Tibial nerve (tissue), 4 donors: ENCODE results near the gene EXD3. TPM values are rescaled to one million over a fixed set of nuclear protein-coding genes. Genes with fewer than 3 reads are reported as not detected.

Source experiments
- DNase-seq, 2 donors: peaks; one replicate each; pipeline ENCODE4 v3.0.0-alpha.2; 2019; ENCODE audit warnings: low spot score in 2 of 2
- H3K27ac ChIP-seq, 4 donors: fragments of 200-600 bp; sonication (generic) in 3 of 4; one replicate each; pipeline ENCODE4 v1.5.1; 2017 to 2019; ENCODE audit warnings: mild to moderate bottlenecking in 1 of 4
- H3K27me3 ChIP-seq, 2 donors: fragments of 200-600 bp; sonication (generic) in 1 of 2; one replicate each; pipeline versions ENCODE4 v1.5.1 to v1.6.0; 2017 to 2019
- H3K36me3 ChIP-seq, 3 donors: fragments of 200-600 bp; sonication (generic); one replicate each; pipeline ENCODE4 v1.5.1; 2018 to 2019
- H3K4me1 ChIP-seq, 4 donors: fragments of 200-600 bp; sonication (generic) in 3 of 4; one replicate each; pipeline ENCODE4 v1.5.1; 2017 to 2019
- H3K4me3 ChIP-seq, 4 donors: fragments of 200-600 bp; sonication (generic) in 3 of 4; one replicate each; pipeline ENCODE4 v1.5.1; 2017 to 2019; ENCODE audit warnings: mild to moderate bottlenecking in 1 of 4, moderate library complexity in 1 of 4
- H3K9me3 ChIP-seq, 4 donors: fragments of 200-600 bp; sonication (generic) in 3 of 4; one replicate each; pipeline ENCODE4 v1.5.1; 2017 to 2019
- EP300 ChIP-seq, 2 donors: sonication (generic); formaldehyde crosslinking; IDR thresholded peaks; one replicate each; pipeline ENCODE4 v1.6.1; 2017; ENCODE audit warnings: antibody characterized with exemption in 2 of 2, mild to moderate bottlenecking in 1 of 2
- POLR2A ChIP-seq, 2 donors: fragments of 450-650 bp; IDR thresholded peaks; one replicate each; pipeline ENCODE4 v1.6.1; 2017; ENCODE audit warnings: antibody characterized with exemption in 2 of 2, mild to moderate bottlenecking in 2 of 2, moderate library complexity in 2 of 2
- WGBS, 2 donors: methylation state at CpG; one replicate each; pipeline ENCODE4 v1.1.5; 2018; 5-methylcytosine and 5-hydroxymethylcytosine counted together
- total RNA-seq, 4 donors: library from RNA; depleted of rRNA; stranded (reverse); fragments of >200 nt; gene quantifications; one replicate each; pipeline ENCODE4 v1.1.0, GENCODE V29; 2016
- TF ChIP-seq, protein P1 (sequence below), 5 experiments: fragments of 200-600 bp in 3 of 5; fragments of 450-650 bp in 2 of 5; sonication (generic) in 3 of 5; IDR thresholded peaks; one replicate each; pipeline ENCODE4 v1.5.1; 2016 to 2019; ENCODE audit warnings: antibody characterized with exemption in 5 of 5, mild to moderate bottlenecking in 3 of 5, moderate library complexity in 2 of 5

EXD3 gene
- total RNA-seq, 4 donors from 2014 or later: 27.6 to 99.9 (median 55.2) TPM

DNA sequence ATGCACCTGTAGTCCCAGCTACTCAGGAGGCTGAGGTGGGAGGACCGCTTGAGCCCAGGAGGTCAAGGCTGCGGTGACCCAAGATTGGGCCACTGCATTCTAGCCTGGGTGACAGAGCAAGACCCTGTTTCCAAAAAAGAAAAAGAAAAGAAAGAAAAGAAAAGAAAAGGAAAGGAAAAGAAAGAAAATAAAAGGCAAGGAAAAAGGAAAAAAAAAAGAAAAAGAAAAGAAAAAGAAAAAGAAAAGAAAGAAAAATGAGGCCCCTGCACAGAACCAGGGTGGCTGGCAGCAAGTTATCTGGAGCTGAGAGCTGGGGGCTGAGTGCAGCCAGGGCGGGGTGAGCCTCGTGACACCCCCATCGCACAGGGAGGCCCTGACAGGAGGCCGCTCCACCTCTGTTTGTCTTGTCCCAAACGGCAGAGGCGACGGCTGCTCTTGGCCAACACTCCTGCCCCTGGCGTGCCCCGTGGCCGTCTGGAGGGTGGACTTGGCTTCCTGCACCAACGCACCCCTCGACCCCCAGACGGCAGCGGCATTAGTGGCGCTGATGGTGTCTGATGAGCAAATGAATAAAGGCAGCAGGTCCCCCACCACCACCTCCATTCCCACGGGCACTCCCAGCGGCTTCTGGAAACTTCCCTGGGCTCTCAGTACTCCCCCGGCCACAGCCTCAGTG is 16.7 kb downstream of the EXD3 start:
- Histone ChIP-seq H3K4me3 (peak overlapping the region; percentile 22 to 47 (median 40)), H3K36me3 (peaks cover 0 to 2% (median 0%) of the 10 kb centered on the region in 3 donors), H3K27ac (peak overlapping the region in 1 of 4 donors; percentile 77), H3K9me3 (no peaks in the 10 kb centered on the region), H3K4me1 (peaks cover 0 to 25% (median 21%) of the 10 kb centered on the region in 4 donors), H3K27me3 (peaks cover 0 to 4% of the 10 kb centered on the region in 2 donors)
- DNase-seq: no peak
- 47 to 54% methylated on average over 18 to 20 of the region's 20 CpGs for WGBS, 2 donors
- TF ChIP-seq, protein P1, sequence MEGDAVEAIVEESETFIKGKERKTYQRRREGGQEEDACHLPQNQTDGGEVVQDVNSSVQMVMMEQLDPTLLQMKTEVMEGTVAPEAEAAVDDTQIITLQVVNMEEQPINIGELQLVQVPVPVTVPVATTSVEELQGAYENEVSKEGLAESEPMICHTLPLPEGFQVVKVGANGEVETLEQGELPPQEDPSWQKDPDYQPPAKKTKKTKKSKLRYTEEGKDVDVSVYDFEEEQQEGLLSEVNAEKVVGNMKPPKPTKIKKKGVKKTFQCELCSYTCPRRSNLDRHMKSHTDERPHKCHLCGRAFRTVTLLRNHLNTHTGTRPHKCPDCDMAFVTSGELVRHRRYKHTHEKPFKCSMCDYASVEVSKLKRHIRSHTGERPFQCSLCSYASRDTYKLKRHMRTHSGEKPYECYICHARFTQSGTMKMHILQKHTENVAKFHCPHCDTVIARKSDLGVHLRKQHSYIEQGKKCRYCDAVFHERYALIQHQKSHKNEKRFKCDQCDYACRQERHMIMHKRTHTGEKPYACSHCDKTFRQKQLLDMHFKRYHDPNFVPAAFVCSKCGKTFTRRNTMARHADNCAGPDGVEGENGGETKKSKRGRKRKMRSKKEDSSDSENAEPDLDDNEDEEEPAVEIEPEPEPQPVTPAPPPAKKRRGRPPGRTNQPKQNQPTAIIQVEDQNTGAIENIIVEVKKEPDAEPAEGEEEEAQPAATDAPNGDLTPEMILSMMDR (IDR thresholded peaks at IDR 0.05): no peak
- TF ChIP-seq POLR2A (IDR thresholded peaks at IDR 0.05) (no peak), EP300 (IDR thresholded peaks at IDR 0.05) (no peak)

DNA sequence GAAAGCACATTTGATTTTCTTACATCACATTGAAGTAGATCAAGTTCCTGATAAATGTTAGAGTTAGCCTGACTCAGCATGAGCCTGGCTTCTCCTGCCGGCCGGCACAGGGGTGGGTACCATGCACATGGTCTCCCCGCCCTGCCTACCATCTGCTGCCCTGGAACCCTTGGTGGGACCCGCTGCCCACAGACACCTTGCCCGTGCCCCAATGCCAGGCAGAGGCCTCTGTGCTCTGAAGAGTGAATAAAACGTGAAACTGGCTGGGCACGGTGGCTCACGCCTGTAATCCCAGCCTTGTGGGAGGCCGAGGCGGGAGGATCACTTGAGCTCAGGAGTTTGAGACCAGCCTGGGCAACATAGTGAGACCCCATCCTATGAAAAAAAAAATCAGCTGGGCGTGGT is 17.3 kb downstream of the EXD3 start:
- DNase-seq: no peak
- TF ChIP-seq, protein P1 (IDR thresholded peaks at IDR 0.05): no peak
- TF ChIP-seq POLR2A (IDR thresholded peaks at IDR 0.05) (no peak), EP300 (IDR thresholded peaks at IDR 0.05) (no peak)
- H3K27ac ChIP-seq: no peak overlapping the region
- peaks cover 0 to 2% (median 0%) of the 10 kb centered on the region in 3 donors for H3K36me3 ChIP-seq
- H3K4me3 ChIP-seq: no peak overlapping the region
- peaks cover 0 to 20% (median 17%) of the 10 kb centered on the region in 4 donors for H3K4me1 ChIP-seq
- H3K9me3 ChIP-seq: no peaks in the 10 kb centered on the region
- H3K27me3 ChIP-seq: peaks cover 0 to 4% of the 10 kb centered on the region in 2 donors
- WGBS, 2 donors: 89 to 93% methylated on average over 9 to 11 of the region's 11 CpGs

DNA sequence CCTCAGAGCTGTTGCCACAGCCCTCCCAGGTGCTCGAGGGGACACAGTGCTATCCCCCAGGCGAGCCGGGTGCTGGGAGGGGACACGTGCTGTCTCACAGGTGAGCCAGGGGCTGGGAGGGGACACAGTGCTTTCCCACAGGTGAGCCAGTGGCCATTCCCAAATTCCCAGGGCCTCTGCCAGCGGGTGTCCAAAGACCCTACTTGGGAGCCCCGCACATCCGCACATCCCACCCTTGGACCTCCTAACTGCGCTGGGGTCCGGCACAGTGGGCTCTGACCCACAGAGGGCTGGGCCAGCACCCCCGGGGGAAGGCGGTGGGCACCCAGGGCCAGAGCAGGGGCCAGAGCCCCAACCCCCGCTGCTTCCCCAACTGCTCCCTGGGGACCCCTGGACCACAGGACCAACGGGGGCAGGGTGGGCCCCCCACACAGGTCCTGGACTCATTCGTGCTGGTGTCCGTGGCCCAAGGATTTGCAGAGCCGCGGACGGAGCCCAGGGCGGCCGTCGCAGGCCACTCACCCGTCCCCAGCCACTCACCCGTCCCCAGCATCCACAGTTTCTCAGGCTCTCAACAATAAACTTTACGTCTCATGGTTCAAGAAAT is 17.9 kb downstream of the EXD3 start:
- peaks cover 0 to 2% (median 0%) of the 10 kb centered on the region in 3 donors for H3K36me3 ChIP-seq
- H3K4me3 ChIP-seq: no peak overlapping the region
- H3K9me3 ChIP-seq: no peaks in the 10 kb centered on the region
- H3K4me1 ChIP-seq: peaks cover 0 to 19% (median 17%) of the 10 kb centered on the region in 4 donors
- no peak for DNase-seq
- no peak for TF ChIP-seq POLR2A (IDR thresholded peaks at IDR 0.05)
- TF ChIP-seq EP300 (IDR thresholded peaks at IDR 0.05): no peak
- TF ChIP-seq, protein P1 (IDR thresholded peaks at IDR 0.05): no peak
- H3K27ac ChIP-seq: no peak overlapping the region
- WGBS, 2 donors: 87 to 89% methylated on average over 18 to 24 of the region's 24 CpGs
- peaks cover 0 to 4% of the 10 kb centered on the region in 2 donors for H3K27me3 ChIP-seq

DNA sequence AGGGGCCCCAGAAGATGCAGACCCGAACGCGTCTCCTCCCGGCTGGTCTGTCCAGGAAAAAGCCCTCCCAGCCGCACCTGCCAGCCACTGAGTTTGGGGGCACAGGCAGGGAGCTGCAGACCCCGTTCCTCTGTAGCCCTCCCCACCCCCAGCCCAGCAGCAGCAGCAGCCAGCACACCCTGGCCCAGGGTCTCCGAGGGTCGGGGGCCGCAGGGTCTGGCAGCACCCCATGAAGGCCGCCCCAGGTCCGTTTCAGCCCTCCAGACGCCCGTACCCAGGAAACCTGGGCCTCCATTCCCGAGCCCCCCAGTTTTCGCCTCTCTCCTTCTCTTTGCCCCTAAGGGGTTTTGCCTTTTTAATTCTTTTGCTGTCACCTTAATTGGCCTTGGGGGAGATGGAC is 19.7 kb downstream of the EXD3 start:
- WGBS, 2 donors: 89 to 90% methylated on average over 15 of the region's 15 CpGs
- Histone ChIP-seq H3K27me3 (peaks cover 0 to 4% of the 10 kb centered on the region in 2 donors), H3K4me1 (peaks cover 0 to 19% (median 17%) of the 10 kb centered on the region in 4 donors), H3K4me3 (no peak overlapping the region), H3K36me3 (peaks cover 0 to 8% (median 0%) of the 10 kb centered on the region in 3 donors), H3K9me3 (no peaks in the 10 kb centered on the region), H3K27ac (no peak overlapping the region)
- TF ChIP-seq POLR2A (IDR thresholded peaks at IDR 0.05) (no peak), EP300 (IDR thresholded peaks at IDR 0.05) (no peak)
- TF ChIP-seq, protein P1 (IDR thresholded peaks at IDR 0.05): no peak
- no peak for DNase-seq

DNA sequence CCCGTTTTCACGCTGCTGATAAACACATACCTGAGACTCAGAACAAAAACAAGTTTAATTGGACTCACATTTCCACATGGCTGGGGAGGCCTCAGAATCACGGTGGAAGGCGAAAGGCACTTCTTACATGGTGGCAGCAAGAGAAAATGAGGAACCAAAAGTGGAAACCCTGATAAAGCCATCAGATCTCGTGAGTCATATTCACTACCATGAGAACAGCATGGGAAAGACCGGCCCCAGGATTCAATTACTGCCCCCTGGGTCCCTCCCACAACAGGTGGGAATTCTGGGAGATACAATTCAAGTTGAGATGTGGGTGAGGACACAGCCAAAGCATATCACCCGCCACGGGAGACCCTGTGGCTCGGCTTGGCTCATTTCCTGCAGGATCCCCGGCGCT is 20.2 kb downstream of the EXD3 start:
- Histone ChIP-seq H3K36me3 (peaks cover 0 to 13% (median 0%) of the 10 kb centered on the region in 3 donors), H3K4me3 (no peak overlapping the region), H3K27me3 (peaks cover 0 to 4% of the 10 kb centered on the region in 2 donors), H3K4me1 (peaks cover 0 to 17% (median 16%) of the 10 kb centered on the region in 4 donors), H3K9me3 (no peaks in the 10 kb centered on the region), H3K27ac (no peak overlapping the region)
- DNase-seq: no peak
- WGBS, 2 donors: 83 to 88% methylated on average over 8 to 11 of the region's 11 CpGs
- TF ChIP-seq POLR2A (IDR thresholded peaks at IDR 0.05) (no peak), EP300 (IDR thresholded peaks at IDR 0.05) (no peak)
- TF ChIP-seq, protein P1 (IDR thresholded peaks at IDR 0.05): no peak
